HEK293T (cell line): ENCODE results near the gene KIF1C.

Experiments used
- CTCF ChIA-PET: fragments of 350-600 bp; formaldehyde crosslinking; extraction: SDS; loops from one replicate; lab custom pipeline; 2021; ENCODE audit warnings: antibody characterized with exemption, inconsistent platforms; lab: Yijun Ruan, JAX
- POLR2A ChIA-PET: fragments of 350-600 bp; formaldehyde crosslinking; extraction: SDS; loops from one replicate; lab custom pipeline; 2020; ENCODE audit warnings: antibody characterized with exemption, inconsistent platforms; lab: Yijun Ruan, JAX
- DNase-seq: peaks from one replicate; pipeline ENCODE4 v3.0.0; 2012; ENCODE audit warnings: mixed read lengths; ENCODE audit errors: extremely low spot score
- ARNT ChIP-seq: fragments of 450-650 bp; IDR thresholded peaks from 2 replicates; pipeline ENCODE4 v1.6.1; 2017; ENCODE audit warnings: mild to moderate bottlenecking
- BHLHE40 ChIP-seq: fragments of 450-650 bp; IDR thresholded peaks from 2 replicates; pipeline ENCODE4 v1.6.1; 2016; ENCODE audit warnings: mild to moderate bottlenecking, moderate library complexity, borderline replicate concordance
- CTBP1 ChIP-seq: fragments of 450-650 bp; IDR thresholded peaks from 2 replicates; pipeline ENCODE4 v1.6.1; 2016; ENCODE audit warnings: borderline replicate concordance
- ELF4 ChIP-seq: fragments of 450-650 bp; IDR thresholded peaks from 2 replicates; pipeline ENCODE4 v1.6.1; 2017; ENCODE audit warnings: antibody characterized with exemption
- FOXA1 ChIP-seq: fragments of 450-650 bp; IDR thresholded peaks from 2 replicates; pipeline ENCODE4 v1.6.1; 2016; ENCODE audit warnings: mild to moderate bottlenecking
- FOXK2 ChIP-seq: fragments of 450-650 bp; IDR thresholded peaks from 2 replicates; pipeline ENCODE4 v1.6.1; 2016; ENCODE audit warnings: mild to moderate bottlenecking
- FOXM1 ChIP-seq: fragments of 450-650 bp; IDR thresholded peaks from 2 replicates; pipeline ENCODE4 v1.6.1; 2017; ENCODE audit warnings: mild to moderate bottlenecking, borderline replicate concordance
- HDGF ChIP-seq: fragments of 450-650 bp; IDR thresholded peaks from 2 replicates; pipeline ENCODE4 v1.6.1; 2017; ENCODE audit warnings: antibody characterized with exemption, borderline replicate concordance
- L3MBTL2 ChIP-seq: fragments of 450-650 bp; conservative IDR thresholded peaks from 2 replicates; pipeline ENCODE4 v1.6.1; 2016; ENCODE audit warnings: mild to moderate bottlenecking
- LEF1 ChIP-seq: fragments of 450-650 bp; IDR thresholded peaks from 2 replicates; pipeline ENCODE4 v1.6.1; 2017; ENCODE audit warnings: mild to moderate bottlenecking, borderline replicate concordance
- NFRKB ChIP-seq: fragments of 450-650 bp; IDR thresholded peaks from 2 replicates; pipeline ENCODE4 v1.6.1; 2016; ENCODE audit warnings: mild to moderate bottlenecking, moderate library complexity
- PKNOX1 ChIP-seq: fragments of 450-650 bp; IDR thresholded peaks from 2 replicates; pipeline ENCODE4 v1.6.1; 2016
- SP1 ChIP-seq: fragments of 450-650 bp; IDR thresholded peaks from 2 replicates; pipeline ENCODE4 v1.6.1; 2017
- SUZ12 ChIP-seq: fragments of 450-650 bp; IDR thresholded peaks from 2 replicates; pipeline ENCODE4 v1.6.1; 2016; ENCODE audit warnings: mild to moderate bottlenecking
- TARDBP ChIP-seq: fragments of 450-650 bp; IDR thresholded peaks from 2 replicates; pipeline ENCODE4 v1.6.1; 2016
- ZNF384 ChIP-seq: fragments of 450-650 bp; IDR thresholded peaks from 2 replicates; pipeline ENCODE4 v1.6.1; 2016

The KIF1C gene

GRCh38 chr17:4987767-4988567, 9.8 kb upstream of the KIF1C start:
- no peak for DNase-seq
- CTCF ChIA-PET = interaction anchor here (0.6 to 1.5 kb wide), 11 partner anchors 17 to 260 kb away, joined by 3 to 8 read pairs (median 3); partner anchors contain the start of gene SPAG7
- TF ChIP-seq ARNT = no peak
- TF ChIP-seq ZNF384 = no peak
- TF ChIP-seq PKNOX1 = no peak
- no peak for TF ChIP-seq ELF4
- TF ChIP-seq L3MBTL2 = no peak
- TF ChIP-seq TARDBP = no peak
- no peak for TF ChIP-seq SUZ12
- no peak for TF ChIP-seq FOXM1
- TF ChIP-seq FOXA1 = no peak
- TF ChIP-seq CTBP1 = no peak
- TF ChIP-seq HDGF = no peak
- TF ChIP-seq SP1 = no peak
- TF ChIP-seq NFRKB = no peak
- no peak for TF ChIP-seq BHLHE40
- TF ChIP-seq FOXK2 = no peak
- TF ChIP-seq LEF1 = no peak
- POLR2A ChIA-PET = interaction anchor here (0.6 to 5.1 kb wide), 11 partner anchors 10 to 79 kb away, joined by 3 to 39 read pairs (median 4); partner anchors contain the start of genes INCA1, KIF1C, PFN1 and RNF167

GRCh38 chr17:4994081-4994595, 3.6 kb upstream of the KIF1C start:
- ChIA-PET CTCF (no interaction called here), POLR2A (interaction anchor here (1.1 kb wide), 1 partner anchor 54 kb away, joined by 3 read pairs; the partner anchor contains the start of genes RNF167 and SLC25A11)
- no peak for DNase-seq
- TF ChIP-seq SUZ12 (no peak), FOXK2 (no peak), L3MBTL2 (no peak), SP1 (no peak), FOXA1 (no peak), LEF1 (no peak), BHLHE40 (no peak), ARNT (no peak), ZNF384 (no peak)

- no peak for TF ChIP-seq LEF1
- peak; percentile 13 for DNase-seq
- ChIA-PET CTCF (interaction anchor here (0.8 kb wide), 1 partner anchor 89 kb away, joined by 3 read pairs; no protein-coding TSS in a partner anchor), POLR2A (interaction anchor here (0.6 to 3.0 kb wide), 8 partner anchors 9 to 89 kb away, joined by 3 to 34 read pairs (median 6); partner anchors contain the start of genes CAMTA2, PFN1, RNF167 and SLC25A11)
Observed at GRCh38 chr17:4998027-4998731, 429 bp downstream of the KIF1C start.

- no peak for DNase-seq
- TF ChIP-seq SUZ12 (no peak), BHLHE40 (no peak), FOXA1 (no peak), FOXM1 (no peak), L3MBTL2 (no peak), PKNOX1 (no peak), ARNT (no peak)
- CTCF ChIA-PET = interaction anchor here (0.8 kb wide), 1 partner anchor 90 kb away, joined by 3 read pairs; no protein-coding TSS in a partner anchor
- POLR2A ChIA-PET = interaction anchor here (2.2 to 3.0 kb wide), 2 partner anchors 11 to 51 kb away, joined by 7 to 34 read pairs; partner anchors contain the start of genes CAMTA2 and PFN1
Observed at GRCh38 chr17:4998732-4999429, 1.1 kb downstream of the KIF1C start.

- TF ChIP-seq ZNF384 (no peak), PKNOX1 (no peak), SP1 (no peak), TARDBP (no peak), FOXA1 (no peak), BHLHE40 (no peak), LEF1 (no peak), ELF4 (no peak), CTBP1 (no peak), FOXM1 (no peak), L3MBTL2 (no peak), ARNT (no peak)
- DNase-seq = no peak
- CTCF ChIA-PET = no interaction called here
- POLR2A ChIA-PET = interaction anchor here (0.9 to 1.2 kb wide), 2 partner anchors 11 to 13 kb away, joined by 3 to 5 read pairs; partner anchors contain the start of gene CAMTA2
Observed at GRCh38 chr17:4999430-5000093, 1.8 kb downstream of the KIF1C start.
